ENCODE measurements around the gene CISD3. TPM values are rescaled to one million over a fixed set of nuclear protein-coding genes. Genes with fewer than 3 reads are reported as not detected.

The CISD3 gene
- total and polyA plus RNA-seq, 2 of the 4 experiments (the other 2 are of a cell fraction), result 1.3 to 14.1 TPM

- peak overlapping the region; percentile 58 for H4K5ac ChIP-seq (ENCODE audit: low read depth, low read length)
- peak overlapping the region; percentile 94 for H2AK5ac ChIP-seq (ENCODE audit: low read depth, low read length)
- CTCF ChIA-PET, result no interaction called here
- in situ Hi-C loops (cut with MboI; ENCODE audit: low sequenced_read_pairs) (no loop called here), dilution Hi-C loops (cut with HindIII; ENCODE audit: low sequenced_read_pairs, unreplicated experiment) (no loop called here), intact Hi-C loops (cut with micrococcal nuclease) (no loop called here)
- H2AFZ ChIP-seq (replicated peaks; ENCODE audit: low read length, poor library complexity), result peak overlapping the region; percentile 76
- H4K8ac ChIP-seq (ENCODE audit: low read depth in 2 of 2, low read length in 2 of 2), result peak overlapping the region; percentile 66 to 91; a peak in 2 of 4 replicates
- H2AK9ac ChIP-seq (replicated peaks; ENCODE audit: low read depth, low read length, poor library complexity), result peak overlapping the region; percentile 98
- H3K9me3 ChIP-seq (ENCODE audit: control insufficient read depth, insufficient read depth, low read length), result no peaks in the 10 kb centered on the region
- H3K4me1 ChIP-seq (ENCODE audit: control insufficient read depth, insufficient read depth, low read length), result peaks cover 18% of the 10 kb centered on the region
- H3K4ac ChIP-seq (ENCODE audit: low read depth, low read length), result peak overlapping the region; percentile 91
- peaks cover 20% of the 10 kb centered on the region for H3K9me1 ChIP-seq (ENCODE audit: insufficient read depth, low read length)
- H2BK120ac ChIP-seq (ENCODE audit: low read depth, low read length), result peak overlapping the region; percentile 58
- peak overlapping the region; percentile 79 for H3K14ac ChIP-seq (replicated peaks; ENCODE audit: low read depth, low read length)
- H3K36me3 ChIP-seq (ENCODE audit: control insufficient read depth, insufficient read depth, low read length), result no peaks in the 10 kb centered on the region
- H2BK15ac ChIP-seq (ENCODE audit: low read depth, low read length), result peak overlapping the region; percentile 45; the same call in 1 of the 3 replicates
- H2BK20ac ChIP-seq (ENCODE audit: low read depth, low read length), result no peak overlapping the region
- H4K20me1 ChIP-seq (ENCODE audit: insufficient read depth, low read length), result peaks cover 46% of the 10 kb centered on the region
- H3K18ac ChIP-seq (ENCODE audit: low read depth, low read length), result peak overlapping the region; percentile 46
- peak overlapping the region; percentile 85 for H2BK5ac ChIP-seq (ENCODE audit: low read depth, low read length, poor library complexity, severe bottlenecking)
- H3K9ac ChIP-seq (ENCODE audit: low read depth, low read length), result peak overlapping the region; percentile 92
- DNase-seq (no peak), ATAC-seq (ENCODE audit: low read depth) (peak; percentile 9)
- peak overlapping the region; percentile 47; the same call in 1 of the 2 replicates for H3K56ac ChIP-seq (ENCODE audit: extremely low read depth, insufficient read depth, low read length)
- peak overlapping the region; percentile 58; the same call in 1 of the 2 replicates for H3K23ac ChIP-seq (ENCODE audit: low read depth, low read length)
- H3K27ac ChIP-seq (ENCODE audit: insufficient read depth, low read length), result peak overlapping the region; percentile 94
- WGBS, 2 experiments (ENCODE audit: extremely low coverage in 2 of 2, insufficient read length in 1 of 2), result 0% methylated on average over 14 of the region's 64 CpGs; no CpG with 5 or more reads in 1 of the 2 experiments
- no peaks in the 10 kb centered on the region for H3K27me3 ChIP-seq (ENCODE audit: control insufficient read depth, insufficient read depth, low read length)
- BruUV-seq (replicated peaks), result no TSS peak
- H3K4me3 ChIP-seq (ENCODE audit: insufficient read depth, low read depth, low read length), result peak overlapping the region; percentile 91
- H3K4me2 ChIP-seq (ENCODE audit: low read depth, low read length), result peak overlapping the region; percentile 95
- H3K79me1 ChIP-seq (ENCODE audit: low read depth in 1 of 2, low read length in 2 of 2), result peaks cover 0 to 46% of the 10 kb centered on the region in 2 experiments; a peak in 2 of 4 replicates
- POLR2A ChIA-PET (ENCODE audit: unreplicated experiment), result interaction anchor here (0.6 kb wide), 1 partner anchor 47 kb away, joined by 3 read pairs; no protein-coding TSS in a partner anchor
- no peak for TF ChIP-seq CTCF (conservative IDR thresholded peaks at IDR 0.05; ENCODE audit: low read depth, low read length)
- no peak for TF ChIP-seq MAFK (IDR thresholded peaks at IDR 0.05; ENCODE audit: low read depth, low read length)
- no peak for TF ChIP-seq CHD1 (IDR thresholded peaks at IDR 0.05; ENCODE audit: low read depth, low read length)
- TF ChIP-seq FOS (IDR thresholded peaks at IDR 0.05; ENCODE audit: low read depth, low read length), result no peak
- no peak for TF ChIP-seq NFE2L2 (IDR thresholded peaks at IDR 0.05; ENCODE audit: low read depth, low read length)
- TF ChIP-seq RCOR1 (IDR thresholded peaks at IDR 0.05; ENCODE audit: insufficient replicate concordance, low read length), result no peak
- no peak for TF ChIP-seq SMC3 (IDR thresholded peaks at IDR 0.05; ENCODE audit: low read depth, low read length)
- TF ChIP-seq RFX5 (IDR thresholded peaks at IDR 0.05; ENCODE audit: low read depth, low read length), result no peak
- no peak for TF ChIP-seq RAD21 (IDR thresholded peaks at IDR 0.05; ENCODE audit: low read length)
- TF ChIP-seq BHLHE40 (IDR thresholded peaks at IDR 0.05; ENCODE audit: low read depth, low read length), result no peak
- TF ChIP-seq USF2 (IDR thresholded peaks at IDR 0.05; ENCODE audit: low read depth, low read length), result no peak
- peak overlapping the region; percentile 88; the same call in 1 of the 2 replicates for H4K91ac ChIP-seq (ENCODE audit: insufficient read depth, low read depth, low read length)
Measured at GRCh38 chr17:38747463-38748148, 17.5 kb downstream of the CISD3 start.
